ENCODE measurements around the gene ADGRV1.

The ADGRV1 gene

DNA sequence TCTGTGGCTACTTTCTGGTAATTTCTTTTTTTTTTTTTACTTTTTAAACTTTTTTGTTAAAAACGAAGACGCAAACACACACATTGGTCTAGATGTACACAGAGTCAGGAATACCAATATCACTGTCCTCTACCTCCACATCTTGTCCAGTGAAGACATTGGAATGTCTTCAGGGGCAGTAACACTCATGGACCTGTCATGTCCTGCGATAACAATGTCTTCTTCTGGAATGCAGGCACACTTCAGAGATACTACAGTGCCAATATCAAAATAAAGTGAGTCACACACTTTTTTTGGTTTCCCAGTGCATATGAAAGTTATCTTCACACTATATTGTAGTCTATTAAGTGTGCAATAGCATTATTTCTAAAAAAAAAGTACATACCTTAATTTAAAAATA is 648.7 kb downstream of the ADGRV1 start:
- no peak for DNase-seq (ENCODE audit: low read depth)

DNA sequence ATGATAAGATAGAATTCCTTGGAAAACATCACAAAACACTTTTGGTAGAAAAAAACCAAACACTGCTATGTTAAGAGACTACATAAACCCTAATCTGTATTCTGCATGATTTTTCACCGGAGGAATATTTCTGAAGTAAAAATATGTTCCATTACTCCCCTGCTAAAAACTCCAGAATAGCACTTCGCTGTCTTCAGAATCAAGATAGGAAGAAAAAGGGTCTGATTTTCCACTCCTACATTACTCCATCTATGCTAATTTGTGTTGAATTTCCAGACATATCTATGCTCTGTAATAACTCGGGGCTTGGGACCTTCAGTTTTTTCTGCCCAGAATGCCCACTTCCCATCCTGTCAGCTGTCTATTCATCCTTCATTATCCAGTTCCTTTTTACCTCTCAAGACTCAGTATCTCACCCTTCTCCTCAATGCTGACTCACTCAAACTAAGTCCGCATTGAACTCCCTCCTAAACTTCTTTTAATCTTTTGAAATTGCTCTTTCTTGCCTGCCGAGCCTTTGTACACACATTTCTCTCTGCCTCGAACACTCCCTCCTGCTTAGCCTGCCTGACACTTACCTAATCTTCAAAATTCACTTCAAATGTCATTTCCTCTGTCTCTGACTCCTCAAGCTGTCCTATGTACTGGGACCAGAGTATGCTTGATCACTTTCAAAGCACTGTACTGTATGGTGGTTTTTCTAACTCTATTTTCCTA is 653.6 kb downstream of the ADGRV1 start:
- no peak for DNase-seq (ENCODE audit: low read depth)

DNA sequence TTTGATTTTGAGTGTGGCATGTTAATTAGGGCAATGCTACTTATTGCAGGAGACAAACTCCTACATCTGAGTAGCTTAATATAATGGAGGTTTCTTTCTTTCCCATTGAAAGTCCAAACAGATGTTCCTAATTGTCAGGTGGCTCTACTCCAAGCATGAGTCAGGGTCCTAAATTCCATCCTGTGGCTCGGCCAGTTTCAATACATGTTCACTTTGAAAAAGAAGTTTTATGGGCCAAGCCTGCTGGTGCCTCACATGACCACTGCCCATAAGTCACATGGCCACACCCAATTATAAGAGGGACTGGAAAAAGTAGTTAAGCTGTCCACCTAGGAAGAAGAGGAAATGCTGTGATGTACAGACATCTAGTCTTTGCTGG is 654.1 kb downstream of the ADGRV1 start:
- no peak for DNase-seq (ENCODE audit: low read depth)

Measured in activated T-cell treated with anti-CD3 and anti-CD28 coated beads for 1 hour (primary cell).